HepG2 (cell line): ENCODE measurements around the gene SLC7A4. TPM values are rescaled to one million over a fixed set of nuclear protein-coding genes. Genes with fewer than 3 reads are reported as not detected.

Experiments used
- ATF2 ChIP-seq: sonication (generic); formaldehyde crosslinking; IDR thresholded peaks from 2 replicates; pipeline ENCODE4 v1.4.0; 2020; ENCODE audit warnings: missing genetic modification reagents
- FOSL2 ChIP-seq: sonication (generic); formaldehyde crosslinking; IDR thresholded peaks from 2 replicates; pipeline ENCODE4 v1.4.0; 2020; ENCODE audit warnings: missing genetic modification reagents
- GABPB1 ChIP-seq: IDR thresholded peaks from 2 replicates; pipeline ENCODE4 v1.6.1; 2016; ENCODE audit warnings: mild to moderate bottlenecking, missing genetic modification reagents, moderate library complexity, missing compliant biosample characterization
- HDAC6 ChIP-seq: fragments of 200-600 bp; sonication (generic); IDR thresholded peaks from 2 replicates; pipeline ENCODE4 v1.7.0; 2017; ENCODE audit warnings: mild to moderate bottlenecking, antibody characterized with exemption, low read length, low read depth
- HMG20A ChIP-seq: IDR thresholded peaks from 2 replicates; pipeline ENCODE4 v1.6.1; 2016; ENCODE audit warnings: borderline replicate concordance
- ISX ChIP-seq: sonication (generic); formaldehyde crosslinking; conservative IDR thresholded peaks from 2 replicates; pipeline ENCODE4 v1.5.0; 2020; ENCODE audit warnings: missing genetic modification reagents
- NFYB ChIP-seq: sonication (generic); formaldehyde crosslinking; IDR thresholded peaks from 2 replicates; pipeline ENCODE4 v1.4.0; 2020; ENCODE audit warnings: missing genetic modification reagents
- REST ChIP-seq, 2 experiments: IDR thresholded peaks; 2 replicates each; pipeline ENCODE4 v1.6.1; 2011 to 2012; ENCODE audit warnings: low read length in 2 of 2, borderline replicate concordance in 1 of 2, low read depth in 1 of 2, mild to moderate bottlenecking in 1 of 2, moderate library complexity in 1 of 2
- RFXAP ChIP-seq: sonication (generic); formaldehyde crosslinking; IDR thresholded peaks from 2 replicates; pipeline ENCODE4 v1.4.0; 2020; ENCODE audit warnings: missing genetic modification reagents, borderline replicate concordance
- RXRA ChIP-seq: sonication (generic); formaldehyde crosslinking; IDR thresholded peaks from 2 replicates; pipeline ENCODE4 v1.5.1; 2020; ENCODE audit warnings: missing genetic modification reagents
- SRSF9 ChIP-seq: fragments of 200-400 bp; formaldehyde crosslinking; IDR thresholded peaks from 2 replicates; pipeline ENCODE4 v1.6.1; 2018; ENCODE audit warnings: borderline replicate concordance, mild to moderate bottlenecking, low read depth, low read length; ENCODE audit not compliant: insufficient read depth, poor library complexity, severe bottlenecking
- ZBTB49 ChIP-seq: sonication (generic); formaldehyde crosslinking; IDR thresholded peaks from 2 replicates; pipeline ENCODE4 v1.4.0; 2020; ENCODE audit warnings: missing genetic modification reagents, borderline replicate concordance
- ZFAT ChIP-seq: sonication (generic); formaldehyde crosslinking; conservative IDR thresholded peaks from 2 replicates; pipeline ENCODE4 v1.8.1; 2023; ENCODE audit warnings: missing genetic modification reagents, inconsistent platforms
- ZFYVE20 ChIP-seq: sonication (generic); formaldehyde crosslinking; IDR thresholded peaks from 2 replicates; pipeline ENCODE4 v1.8.0; 2023; ENCODE audit warnings: low read depth, mild to moderate bottlenecking, moderate library complexity, missing genetic modification reagents, borderline replicate concordance
- ZNF124 ChIP-seq: sonication (generic); formaldehyde crosslinking; IDR thresholded peaks from 2 replicates; pipeline ENCODE4 v1.4.0; 2020; ENCODE audit warnings: missing genetic modification reagents
- ZNF225 ChIP-seq: sonication (generic); formaldehyde crosslinking; IDR thresholded peaks from 2 replicates; pipeline ENCODE4 v1.4.0; 2020; ENCODE audit warnings: mild to moderate bottlenecking, missing genetic modification reagents
- ZNF230 ChIP-seq: sonication (generic); formaldehyde crosslinking; IDR thresholded peaks from 2 replicates; pipeline ENCODE4 v1.4.0; 2020; ENCODE audit warnings: mild to moderate bottlenecking, missing genetic modification reagents
- ZNF296 ChIP-seq: sonication (generic); formaldehyde crosslinking; conservative IDR thresholded peaks from 2 replicates; pipeline ENCODE4 v1.5.0; 2020; ENCODE audit warnings: mild to moderate bottlenecking, missing genetic modification reagents
- ZNF639 ChIP-seq: conservative IDR thresholded peaks from 2 replicates; pipeline ENCODE4 v1.6.1; 2018; ENCODE audit warnings: missing genetic modification reagents
- polyA plus RNA-seq, 8 experiments: library from polyadenylated mRNA; depleted of rRNA in 3 of 8; stranded (reverse) in 7 of 8; unstranded in 1 of 8; fragments of >200 nt; fragmentation: Illumina TruSeq in 4 of 8; extraction: Trizol in 4 of 8; gene quantifications; 2 replicates each; pipeline versions ENCODE4 v1.2.1 to v1.2.3, GENCODE V29; 2011 to 2016; ENCODE audit warnings: low read depth in 4 of 8, missing spikeins in 1 of 8, mixed read lengths in 1 of 8; ENCODE audit not compliant: insufficient read depth in 1 of 8
- total RNA-seq, 5 experiments: library from RNA; depleted of rRNA; stranded (reverse); fragments of >200 nt; fragmentation: Illumina TruSeq; extraction: Trizol; gene quantifications; 2 replicates each; pipeline ENCODE4 v1.2.3, GENCODE V29; 2016; ENCODE audit warnings: low read depth in 1 of 5

Gene SLC7A4
- total and polyA plus RNA-seq, 2 of the 13 experiments (the other 11 are each of a cell fraction or from before 2014, with no cell fraction given), result not detected

GRCh38 chr22:21009638-21010425 lies 22.5 kb downstream of the SLC7A4 start (continued):
- TF ChIP-seq ZFYVE20 (0 out of 2 replicates have a peak, but pooled peaks have one; percentile 49), ZBTB49 (CRISPR knock-in tag) (peak; percentile 70; the same call in 1 of the 2 replicates), RXRA (peak; percentile 50; the same call in 1 of the 2 replicates), ZNF639 (CRISPR knock-in tag) (0 out of 2 replicates have a peak, but pooled peaks have one; percentile 72), HMG20A (CRISPR knock-in tag) (0 out of 2 replicates have a peak, but pooled peaks have one; percentile 16), SRSF9 (no peak), NFYB (CRISPR knock-in tag) (no peak), GABPB1 (peak; percentile 52; the same call in 1 of the 2 replicates), ZNF230 (peak; percentile 64; the same call in 1 of the 2 replicates), ZFAT (0 out of 2 replicates have a peak, but pooled peaks have one; percentile 39), ZNF124 (peak; percentile 71; the same call in 1 of the 2 replicates), HDAC6 (no peak), ZNF225 (CRISPR knock-in tag) (no peak; the same call in 1 of the 2 replicates), RFXAP (CRISPR knock-in tag) (0 out of 2 replicates have a peak, but pooled peaks have one; percentile 57), ZNF296 (0 out of 2 replicates have a peak, but pooled peaks have one; percentile 51), FOSL2 (CRISPR knock-in tag) (peak; percentile 46; the same call in 1 of the 2 replicates), ISX (peak; percentile 71; the same call in 1 of the 2 replicates), REST (IDR thresholded peaks at IDR 0.05; ENCODE audit: borderline replicate concordance in 1 of 2, low read depth in 1 of 2, low read length in 2 of 2) (peak; percentile 95 to 99), ATF2 (CRISPR knock-in tag) (peak; percentile 81)
